HL-60/S4 treated with phorbol 12-myristate 13-acetate at 8.2 ng/mL for 4 days and 3 days (cell line): ENCODE data around the gene MAGI2.
"Not testable (repeated sequence)": the region's sequence is repeated elsewhere in the genome, so short reads cannot be mapped to it uniquely, and the experiment has no call there.

Experiments used
- in situ Hi-C: fragments of 300-500 bp; cut with MboI; formaldehyde crosslinking; loops from 2 replicates; pipeline ENCODE4 v1.15.0; 2022; ENCODE audit warnings: low sequenced_read_pairs

Gene MAGI2

DNA sequence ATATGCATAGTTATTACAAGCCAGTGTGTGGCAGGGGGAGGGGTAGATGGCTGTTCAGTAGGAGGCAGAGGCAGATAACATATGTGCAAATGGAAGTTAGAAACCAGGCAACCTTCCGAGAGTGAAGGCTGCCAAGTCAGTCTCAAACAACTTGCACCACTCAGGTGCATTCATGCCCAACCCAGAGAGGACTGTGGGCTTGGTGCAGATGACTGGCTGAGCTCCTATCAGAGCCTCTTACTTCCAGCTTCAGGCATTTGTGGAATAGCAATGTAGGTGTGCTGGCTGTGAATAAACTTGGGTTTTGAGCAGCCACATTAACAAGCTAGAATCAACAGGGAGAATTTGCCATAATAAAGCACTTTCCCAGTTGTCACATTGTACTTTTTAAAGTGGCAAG, 865.1 kb downstream of the MAGI2 start:
- in situ Hi-C loops, result no loop called here

- in situ Hi-C loops, result no loop called here
Measured at GRCh38 chr7:78587443-78588044, 865.9 kb downstream of the MAGI2 start.

DNA sequence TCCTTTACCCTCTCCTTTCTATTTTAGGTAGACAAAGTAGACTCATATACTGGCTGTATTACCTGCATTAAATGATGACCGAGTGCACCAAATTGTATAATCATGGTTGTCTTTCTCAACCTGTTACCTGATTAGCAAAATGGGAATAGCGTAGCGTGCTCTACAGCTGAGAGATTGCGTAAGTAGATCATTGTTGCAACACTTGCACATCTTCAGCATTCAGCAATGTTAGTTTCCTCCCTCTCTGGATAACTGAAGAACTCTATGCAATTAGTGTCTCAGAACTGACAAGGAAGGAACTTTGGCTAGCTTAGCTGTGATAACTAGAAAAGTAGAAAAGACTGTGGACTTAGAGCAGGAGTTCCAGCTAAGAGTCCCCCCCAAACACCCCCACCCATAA, 867.5 kb downstream of the MAGI2 start:
- in situ Hi-C loops, result no loop called here

DNA sequence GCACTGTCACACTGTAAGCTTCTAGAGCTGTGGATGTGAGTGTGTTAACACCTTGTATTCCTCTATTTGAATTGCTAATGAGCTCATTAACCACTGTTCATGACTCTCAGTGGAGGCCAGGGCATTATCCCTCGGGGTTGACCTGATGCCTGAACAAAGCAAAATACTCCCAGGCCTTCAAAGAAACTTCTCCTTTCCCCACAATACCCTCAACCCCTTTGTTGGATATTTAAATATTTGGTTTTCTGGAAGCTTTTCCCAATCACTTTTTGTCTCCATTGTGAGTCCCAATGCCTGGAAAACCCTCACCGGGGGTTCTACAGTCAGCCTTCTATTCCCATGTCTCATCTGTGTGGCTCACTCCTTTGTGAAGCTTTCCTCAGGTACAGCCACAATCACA, 874.8 kb downstream of the MAGI2 start:
- in situ Hi-C loops, result no loop called here

GRCh38 chr7:78577174-78577952, 876.1 kb downstream of the MAGI2 start:
- in situ Hi-C loops, result not testable (repeated sequence)

DNA sequence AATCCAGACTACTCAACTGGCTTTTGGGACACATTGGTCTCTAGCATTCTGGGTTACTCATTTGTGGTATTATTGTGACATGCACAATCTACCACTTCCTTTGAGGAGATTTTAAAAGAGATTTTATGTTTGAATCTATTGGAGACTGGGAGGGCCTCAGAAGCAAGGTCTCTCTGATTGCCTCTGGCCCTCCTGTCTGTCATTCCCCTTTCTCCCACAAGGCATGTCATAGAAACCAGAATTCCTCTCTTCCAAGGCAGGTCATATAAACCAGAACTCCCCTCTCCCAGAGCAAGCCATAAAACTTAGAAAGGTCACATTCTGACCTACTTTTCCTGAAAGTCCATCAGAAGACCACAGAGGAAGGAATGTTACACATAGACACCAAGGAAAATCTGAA, 877.2 kb downstream of the MAGI2 start:
- in situ Hi-C loops, result no loop called here

DNA sequence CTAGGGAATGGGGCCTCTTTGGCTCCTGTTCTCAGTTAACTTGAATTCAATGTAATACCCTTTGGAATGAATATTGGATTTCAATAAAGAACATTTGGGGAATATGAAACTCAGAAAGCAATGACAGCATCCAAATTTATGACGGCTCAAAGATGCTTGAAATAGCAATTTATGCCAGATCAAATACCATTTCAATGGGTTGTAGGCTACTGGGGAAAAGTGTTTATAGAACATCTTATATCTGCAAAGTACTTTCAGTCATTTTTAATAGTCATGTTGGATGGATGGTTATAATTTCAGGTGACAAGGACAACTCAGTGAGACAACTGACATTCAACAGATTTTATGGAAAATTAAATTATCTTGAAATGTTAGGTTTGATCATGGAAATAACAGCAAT, 882.2 kb downstream of the MAGI2 start:
- in situ Hi-C loops, result no loop called here

- in situ Hi-C loops, result no loop called here
Measured at GRCh38 chr7:78568690-78569089, 884.8 kb downstream of the MAGI2 start.

DNA sequence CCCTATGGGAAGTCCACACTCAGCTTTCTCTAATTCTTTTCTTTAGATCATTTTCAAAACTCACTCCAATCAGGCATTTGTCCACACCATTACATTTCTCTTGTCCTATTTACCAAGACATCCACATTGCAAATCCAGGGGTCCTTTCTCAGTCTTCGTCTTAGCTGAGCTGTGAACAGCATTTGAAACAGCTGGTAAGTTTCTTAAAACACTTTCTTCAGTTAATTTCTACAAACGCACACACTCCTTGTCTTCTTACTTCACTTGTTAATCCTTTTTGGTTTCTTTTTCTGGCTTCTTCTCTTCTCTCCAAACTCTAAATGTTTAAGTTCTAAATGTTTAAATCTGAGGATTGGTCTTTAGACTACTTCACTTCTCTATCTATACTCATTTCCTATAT, 885.6 kb downstream of the MAGI2 start:
- in situ Hi-C loops, result no loop called here

- in situ Hi-C loops, result no loop called here
Measured at GRCh38 chr7:78565784-78566183, 887.7 kb downstream of the MAGI2 start.

GRCh38 chr7:78563191-78563590, 890.3 kb downstream of the MAGI2 start:
- in situ Hi-C loops, result no loop called here

DNA sequence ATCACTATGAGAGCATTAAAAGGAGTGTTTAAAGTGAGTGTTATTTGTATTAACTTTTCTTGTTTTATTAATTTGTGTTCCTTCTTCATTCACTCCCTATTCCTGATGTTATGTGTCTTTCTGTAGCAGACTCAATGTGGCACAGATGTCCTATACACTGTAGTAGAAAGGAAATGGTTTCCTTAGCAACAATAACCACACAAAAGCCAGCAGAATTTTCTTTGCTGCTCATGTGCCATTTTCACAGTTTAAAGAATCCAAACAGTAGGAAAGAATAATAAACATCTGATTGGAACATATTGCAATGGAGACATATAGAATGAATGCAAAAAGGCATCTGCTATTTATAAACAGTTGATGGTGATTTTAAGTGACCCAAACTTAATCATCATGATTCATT, 891.3 kb downstream of the MAGI2 start:
- in situ Hi-C loops, result no loop called here

DNA sequence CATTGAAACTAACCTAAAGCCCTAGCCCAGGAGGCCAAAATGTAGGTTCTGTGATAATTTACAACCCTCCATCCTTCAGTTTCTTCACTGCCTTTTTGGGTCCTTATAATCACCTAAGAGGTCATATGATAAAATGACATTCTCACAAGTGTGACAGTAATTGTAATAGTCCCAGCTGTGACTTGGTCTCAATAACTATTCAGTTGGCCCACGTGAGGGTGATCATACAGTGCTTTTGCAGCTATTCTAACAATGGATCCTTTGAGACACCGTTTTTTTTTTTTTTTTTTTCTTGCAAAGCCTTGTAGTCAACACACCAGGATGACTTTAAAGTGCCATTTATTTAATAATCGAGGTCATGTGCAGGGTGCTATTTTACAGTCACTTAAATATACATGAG, 894.9 kb downstream of the MAGI2 start:
- in situ Hi-C loops, result no loop called here

GRCh38 chr7:78543976-78544375, 909.5 kb downstream of the MAGI2 start:
- in situ Hi-C loops, result no loop called here

- in situ Hi-C loops, result no loop called here
Measured at GRCh38 chr7:78542981-78543380, 910.5 kb downstream of the MAGI2 start.

DNA sequence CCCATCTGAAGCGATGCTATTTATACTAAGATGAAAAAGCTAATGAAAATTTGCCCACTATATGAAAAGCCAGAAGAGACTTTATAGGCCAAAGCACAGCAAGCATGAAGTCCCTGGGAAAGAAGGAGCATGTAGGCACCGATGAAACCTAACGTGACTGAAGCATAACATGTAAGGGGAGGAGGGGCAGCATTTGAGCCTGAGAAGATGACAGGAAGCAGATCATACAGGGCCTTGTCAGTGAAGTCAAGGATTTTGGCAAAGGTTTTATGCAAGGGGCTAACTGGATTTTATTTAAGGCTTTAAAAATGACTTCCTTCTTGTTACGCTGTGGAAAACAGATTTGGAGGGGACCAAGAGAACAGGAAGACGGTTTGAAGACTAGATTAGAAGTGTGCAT, 910.9 kb downstream of the MAGI2 start:
- in situ Hi-C loops, result no loop called here

DNA sequence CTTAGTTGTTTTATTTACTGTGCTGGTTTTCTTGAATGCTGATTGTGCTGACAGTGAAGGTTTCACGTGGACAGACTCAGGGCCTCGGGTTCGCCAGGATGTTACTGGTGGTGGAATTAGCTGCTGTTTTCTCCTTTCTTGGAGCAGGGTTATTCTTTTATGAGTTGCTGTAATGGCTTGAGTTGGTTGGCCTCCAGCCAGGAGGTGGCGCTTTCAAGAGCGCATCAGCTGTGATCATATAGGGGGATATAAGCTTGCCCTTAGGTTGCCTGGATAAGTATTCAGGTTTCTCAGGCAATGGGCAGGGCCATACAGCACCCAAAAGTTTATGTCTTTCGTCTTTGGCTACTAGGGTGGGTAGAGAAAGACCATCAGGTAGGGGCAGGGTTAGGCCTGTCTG, 913.6 kb downstream of the MAGI2 start:
- in situ Hi-C loops, result no loop called here

DNA sequence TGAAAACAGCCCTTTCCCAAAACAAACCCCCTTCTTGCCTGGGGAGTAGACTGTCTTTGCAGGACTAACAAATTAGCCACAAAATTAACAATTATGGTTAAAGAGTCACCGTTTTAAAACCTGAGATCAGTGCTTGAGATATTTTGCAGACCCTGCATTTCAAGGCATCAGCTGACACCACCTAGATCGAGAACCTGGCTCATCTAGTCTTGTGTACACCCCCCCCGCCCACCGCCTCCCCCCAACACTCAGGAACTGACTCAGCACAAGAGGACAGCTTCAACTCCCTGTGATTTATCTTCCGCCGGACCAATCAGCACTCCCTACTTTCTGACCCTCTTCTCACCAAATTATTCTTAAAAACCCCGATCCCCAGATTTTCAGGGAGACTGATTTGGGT, 917.8 kb downstream of the MAGI2 start:
- in situ Hi-C loops, result no loop called here

DNA sequence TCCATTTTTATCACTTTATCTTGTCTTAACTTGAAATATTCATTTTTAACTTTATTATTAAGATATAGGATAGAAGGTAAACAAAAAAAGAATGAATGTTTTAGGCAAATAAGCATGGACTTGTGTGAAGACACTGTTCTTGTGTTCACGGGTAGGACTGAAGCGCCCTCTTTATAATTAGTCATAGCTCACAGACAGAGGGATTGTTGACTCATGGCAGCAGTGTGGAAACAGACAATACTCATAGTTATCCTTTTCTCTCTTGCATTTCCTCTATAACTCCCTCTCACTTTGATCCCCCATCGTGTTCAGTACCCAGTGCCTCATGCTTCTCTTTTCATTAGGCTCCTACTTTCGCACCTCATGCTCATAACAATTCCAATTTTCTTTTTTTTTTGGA, 923.1 kb downstream of the MAGI2 start:
- in situ Hi-C loops, result no loop called here

- in situ Hi-C loops, result no loop called here
Measured at GRCh38 chr7:78529392-78529791, 924.1 kb downstream of the MAGI2 start.

DNA sequence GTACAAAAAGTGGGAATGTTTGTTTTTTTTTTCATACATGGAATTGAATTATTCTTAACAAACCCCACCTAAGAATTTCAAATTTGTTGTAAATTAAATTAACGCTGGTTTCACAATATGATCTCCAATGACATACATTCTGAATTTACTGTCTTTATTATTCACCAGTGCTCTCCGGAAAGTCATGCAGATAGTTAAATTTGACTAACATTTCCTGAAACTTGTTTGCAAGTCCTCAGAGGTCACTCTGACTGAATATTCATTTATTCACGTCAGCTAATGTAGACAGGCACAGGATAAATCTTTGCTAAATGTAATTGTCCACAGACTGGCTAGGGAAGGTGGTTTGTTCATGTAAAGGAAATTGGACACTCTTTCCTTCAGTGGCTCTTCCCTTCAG, 924.5 kb downstream of the MAGI2 start:
- in situ Hi-C loops, result no loop called here

GRCh38 chr7:78523930-78524329, 929.5 kb downstream of the MAGI2 start:
- in situ Hi-C loops, result no loop called here

DNA sequence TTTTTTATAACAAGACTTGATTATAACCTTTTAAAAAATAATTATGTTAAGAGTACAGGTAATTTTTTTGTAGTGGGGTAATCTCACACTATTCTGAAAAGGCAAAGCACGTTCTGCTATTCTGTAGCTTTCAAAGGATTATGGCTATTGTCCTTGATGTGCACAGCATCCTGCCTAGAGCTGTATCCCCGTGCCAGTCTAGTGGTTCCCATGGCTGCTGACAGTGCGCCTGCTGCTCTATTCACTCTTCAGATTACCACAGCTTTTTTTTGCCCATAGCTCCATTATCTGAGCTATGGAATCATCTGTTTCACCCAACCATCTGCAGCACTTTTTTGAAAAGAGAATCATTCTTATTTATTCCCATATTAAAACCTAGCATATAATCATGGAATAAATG, 931.5 kb downstream of the MAGI2 start:
- in situ Hi-C loops, result no loop called here
